HG02623 (cell line): ENCODE data around the gene CD164.
"Not testable (repeated sequence)": the region's sequence is repeated elsewhere in the genome, so short reads cannot be mapped to it uniquely, and the experiment has no call there.

ENCODE experiments used
- ATAC-seq: cut with Tn5 transposase; IDR thresholded peaks from one replicate; pipeline ENCODE4 v1.9.1; 2021; ENCODE audit warnings: moderate library complexity; ENCODE audit not compliant: unreplicated experiment

CD164 gene

DNA sequence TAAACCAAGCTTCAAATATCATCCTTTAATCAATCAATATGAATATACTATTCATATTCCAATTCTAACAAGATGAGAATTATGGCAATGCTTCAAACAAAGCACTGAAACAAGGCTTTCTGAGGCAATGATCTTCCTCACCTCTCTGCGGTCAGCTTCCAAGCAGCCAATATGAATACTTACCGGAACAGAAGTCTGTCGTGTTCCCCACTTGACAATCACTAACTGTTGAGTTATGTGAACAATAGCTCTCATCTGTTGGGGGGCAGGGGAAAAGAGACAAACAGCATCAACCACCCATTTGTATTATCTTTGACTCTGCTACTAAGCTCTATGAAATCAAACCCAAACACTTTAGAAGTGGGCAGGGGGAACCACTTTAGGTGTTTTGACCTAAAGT is 4.5 kb downstream of the CD164 start:
- ATAC-seq, result no peak

DNA sequence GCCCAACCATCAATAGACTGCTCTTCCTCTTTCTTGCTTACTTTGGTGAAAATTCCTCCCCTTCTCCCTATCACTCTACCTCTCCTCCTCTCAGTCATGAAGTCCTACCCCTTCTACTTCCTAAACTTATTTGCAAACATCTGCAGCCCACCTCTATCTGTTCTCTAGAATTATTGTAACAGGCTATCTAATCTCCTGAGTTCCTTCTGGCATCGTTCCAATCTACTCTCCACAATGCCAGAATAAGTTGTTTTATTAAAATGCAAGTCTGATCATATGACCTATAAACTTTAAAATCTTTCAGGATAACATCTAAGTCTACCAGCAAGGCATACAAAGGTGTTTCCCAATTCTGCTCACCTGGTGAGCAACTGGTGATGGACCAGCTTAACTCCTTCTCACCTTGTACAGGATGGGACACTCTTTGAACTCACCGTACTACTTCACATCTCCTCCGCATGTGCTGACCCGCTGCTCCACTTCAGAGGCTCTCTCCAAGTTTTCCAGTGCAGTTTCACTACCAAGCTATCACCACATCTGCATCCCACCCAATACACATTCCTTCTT is 7.9 kb downstream of the CD164 start:
- no peak for ATAC-seq

DNA sequence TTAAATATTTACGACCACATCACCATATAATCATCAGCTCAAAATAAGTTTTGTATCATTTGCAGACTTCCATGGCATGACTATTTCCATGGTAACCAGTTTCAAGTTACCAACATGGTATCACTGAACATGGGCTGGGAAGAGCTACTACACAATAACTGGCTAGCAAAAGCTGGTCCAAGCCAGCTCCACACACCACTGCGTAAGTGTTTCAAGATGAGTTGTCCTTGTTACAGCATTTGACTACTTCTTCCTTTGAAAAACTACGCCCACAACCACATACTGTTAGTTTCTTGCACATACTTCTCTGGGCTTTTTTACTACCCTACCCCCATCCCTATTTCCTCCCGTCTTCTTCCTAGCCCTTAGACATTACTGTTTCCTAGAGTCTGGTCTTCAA is 8.5 kb downstream of the CD164 start:
- ATAC-seq, result peak; percentile 95

DNA sequence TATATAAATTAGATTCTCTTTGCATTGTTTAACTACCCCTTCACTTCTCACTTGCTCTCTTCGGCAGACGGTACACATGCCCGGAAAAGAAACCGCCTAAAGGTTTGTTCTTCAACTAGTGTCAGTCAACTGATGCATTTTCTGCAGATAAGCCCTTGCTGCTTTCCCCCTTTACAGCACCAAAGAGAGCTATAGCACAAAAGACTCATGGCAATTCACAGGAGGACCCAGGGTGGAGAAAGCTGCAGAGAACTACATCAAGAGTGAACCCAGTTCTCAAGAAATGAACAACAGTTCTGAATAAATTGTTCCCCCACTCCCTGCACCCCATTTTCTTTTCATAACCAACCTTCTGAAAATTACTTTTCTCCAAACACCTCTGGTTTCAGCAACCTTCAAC is 8.9 kb downstream of the CD164 start:
- ATAC-seq, result peak; percentile 8

DNA sequence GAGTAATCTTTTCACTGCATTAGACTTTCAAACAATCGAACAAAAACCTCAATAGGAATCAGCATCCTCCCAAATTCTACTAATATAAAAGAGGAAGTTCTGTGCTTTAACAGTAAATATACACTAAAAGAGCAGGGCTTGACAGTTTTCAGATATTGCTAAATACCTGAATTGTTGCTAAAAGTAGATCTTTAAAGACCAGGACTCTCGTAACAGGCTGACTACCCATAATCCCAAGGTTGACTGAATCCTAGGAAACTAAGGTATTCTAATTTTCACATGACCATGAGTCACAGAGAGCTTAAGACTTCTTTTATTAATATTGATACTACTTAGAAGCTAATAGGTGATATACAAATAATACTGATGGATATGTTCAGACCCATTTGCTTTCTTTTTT is 10.1 kb downstream of the CD164 start:
- no peak for ATAC-seq

DNA sequence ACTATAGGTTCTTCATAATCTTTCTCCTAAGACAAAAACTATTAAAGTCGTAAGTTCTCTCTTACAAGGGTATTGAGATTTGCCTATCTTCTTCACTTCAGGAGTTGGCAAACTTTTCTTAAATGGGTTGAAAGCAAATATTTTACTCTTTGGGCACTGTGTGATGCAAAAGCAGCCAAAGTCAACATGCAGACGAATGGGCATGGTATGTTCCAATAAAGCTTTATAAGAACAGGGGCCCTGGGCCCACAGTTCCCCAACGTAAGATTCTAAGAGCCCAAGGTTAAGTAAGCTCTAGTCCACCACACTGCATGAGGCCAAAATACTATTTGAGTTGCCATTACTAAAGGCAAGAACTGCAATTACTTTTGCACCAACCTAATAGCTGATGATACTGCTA is 11.5 kb downstream of the CD164 start:
- no peak for ATAC-seq

DNA sequence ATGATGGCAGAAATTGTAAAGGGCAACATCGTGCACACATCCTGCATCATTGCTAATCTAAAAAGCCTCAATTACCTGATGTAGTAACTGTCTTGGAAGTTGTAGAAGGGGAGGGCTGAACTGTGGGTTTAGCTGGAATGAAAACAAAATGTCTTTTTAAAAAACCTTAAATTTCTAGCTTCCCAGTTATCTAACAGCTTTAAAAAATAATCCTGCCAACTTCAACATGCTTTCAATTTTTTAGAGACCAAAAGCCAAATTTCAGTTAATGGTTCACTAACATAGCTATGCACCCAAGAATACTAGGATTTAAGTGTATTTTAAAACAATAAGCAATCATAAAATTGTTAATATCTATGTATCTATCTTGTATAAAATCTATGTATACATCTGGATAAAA is 11.9 kb downstream of the CD164 start:
- ATAC-seq, result no peak

DNA sequence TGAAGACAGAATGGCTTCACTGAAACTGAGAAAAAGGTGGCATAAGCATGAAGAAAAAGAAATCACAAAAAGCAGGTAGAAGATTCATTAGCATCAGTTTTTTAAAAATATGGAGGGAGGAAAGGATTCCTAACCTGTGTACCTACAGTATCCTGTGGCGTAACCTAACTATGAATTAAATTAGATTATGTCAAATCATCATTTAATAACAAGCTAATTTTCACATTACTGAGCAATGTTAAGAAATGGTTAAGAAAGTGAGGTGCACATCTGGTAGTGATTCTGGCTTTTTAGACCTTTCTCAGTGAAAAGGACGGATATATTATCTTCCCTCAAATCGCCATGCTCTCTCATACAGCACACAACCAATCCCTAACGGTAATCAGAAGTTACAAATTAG is 12.5 kb downstream of the CD164 start:
- ATAC-seq, result no peak

DNA sequence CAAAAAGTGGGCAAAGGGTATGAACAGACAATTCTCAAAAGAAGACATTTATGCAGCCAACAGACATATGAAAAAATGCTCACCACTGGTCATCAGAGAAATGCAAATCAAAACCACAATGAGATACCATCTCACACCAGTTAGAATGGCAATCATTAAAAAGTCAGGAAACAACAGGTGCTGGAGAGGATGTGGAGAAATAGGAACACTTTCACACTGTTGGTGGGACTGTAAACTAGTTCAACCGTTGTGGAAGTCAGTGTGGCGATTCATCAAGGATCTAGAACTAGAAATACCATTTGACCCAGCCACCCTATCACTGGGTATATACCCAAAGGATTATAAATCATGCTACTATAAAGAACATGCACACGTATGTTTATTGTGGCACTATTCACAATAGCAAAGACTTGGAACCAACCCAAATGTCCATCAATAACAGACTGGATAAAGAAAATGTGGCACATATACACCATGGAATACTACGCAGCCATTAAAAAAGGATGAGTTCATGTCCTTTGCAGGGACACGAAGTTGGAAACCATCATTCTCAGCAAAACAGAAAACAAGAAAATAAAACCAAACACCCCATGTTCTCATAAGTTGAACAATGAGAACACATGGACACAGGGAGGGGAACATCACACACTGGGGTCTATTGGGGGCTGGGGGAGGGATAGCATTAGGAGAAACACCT is 17.7 kb downstream of the CD164 start:
- not testable (repeated sequence) for ATAC-seq

DNA sequence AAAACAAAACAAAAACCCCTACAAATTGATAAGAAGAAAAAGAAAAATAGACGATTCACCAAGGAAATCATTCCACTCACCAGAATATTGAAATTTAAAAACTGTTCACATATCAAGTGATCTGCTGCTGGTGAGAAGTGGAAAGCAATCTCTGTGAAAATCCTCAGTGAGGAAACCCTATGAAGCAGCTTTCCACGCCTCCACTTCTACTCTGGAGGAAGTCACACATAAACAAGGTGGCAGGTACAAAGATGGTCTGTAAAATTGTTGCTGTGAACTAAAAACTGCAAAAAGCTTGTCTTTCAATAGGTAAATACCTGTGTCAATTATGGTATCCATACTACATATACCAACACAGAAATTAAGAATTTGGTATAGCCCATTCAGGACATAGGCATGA is 18.5 kb downstream of the CD164 start:
- no peak for ATAC-seq

DNA sequence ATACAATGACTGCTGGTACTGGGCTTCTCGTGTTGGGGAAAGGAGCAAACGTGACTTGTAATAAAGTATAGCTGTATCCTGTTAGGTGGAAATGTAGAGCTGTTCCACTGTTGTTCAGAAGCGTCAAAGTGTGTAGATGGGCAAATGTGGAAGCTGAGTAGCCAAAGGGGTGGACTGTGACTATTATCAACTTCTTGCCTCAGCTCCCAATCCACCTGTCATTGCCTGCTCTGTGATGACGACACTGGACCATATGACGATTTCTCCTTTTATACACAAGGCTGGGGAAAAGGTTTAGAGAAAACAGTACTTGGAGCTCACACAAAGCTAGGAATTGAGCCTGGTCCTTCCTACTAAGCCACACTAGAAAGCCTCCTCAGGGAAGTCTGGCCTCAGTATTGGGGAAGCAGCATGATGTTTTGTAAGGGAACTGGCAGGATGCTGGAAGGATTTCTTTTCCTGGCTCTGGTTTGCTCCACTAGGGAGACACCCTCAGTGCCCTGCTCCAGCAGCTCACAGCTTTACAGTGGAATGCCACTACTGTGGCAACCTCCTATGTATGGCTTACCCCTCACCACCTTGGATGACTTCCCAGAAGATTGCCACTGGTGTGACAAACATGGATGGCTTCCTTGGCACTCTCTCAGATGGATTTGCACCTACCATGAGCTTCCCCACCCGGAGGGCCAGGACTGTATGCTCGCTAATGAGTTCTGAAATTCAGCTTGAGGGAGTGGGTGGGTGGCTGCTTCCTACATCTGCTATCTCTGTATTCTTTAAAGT is 20.0 kb downstream of the CD164 start:
- no peak for ATAC-seq

DNA sequence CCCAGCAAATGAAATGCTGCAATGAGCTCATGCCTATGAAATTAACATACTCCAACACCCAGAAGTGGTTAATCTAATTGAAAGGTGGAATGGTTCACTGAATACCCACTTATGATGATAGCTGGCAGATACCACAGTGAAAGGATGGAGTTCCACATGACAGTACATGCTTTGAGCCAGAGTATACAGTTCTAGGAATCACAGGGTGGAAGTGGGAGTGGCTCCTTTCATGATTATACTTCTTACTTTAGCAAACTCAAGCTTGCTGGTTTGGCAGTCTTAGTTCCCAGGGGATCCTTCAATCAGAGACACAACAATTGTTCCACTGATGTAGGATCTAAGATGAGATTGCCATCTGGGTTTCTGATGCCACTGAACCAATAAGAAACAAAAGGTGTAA is 21.5 kb downstream of the CD164 start:
- ATAC-seq, result no peak

DNA sequence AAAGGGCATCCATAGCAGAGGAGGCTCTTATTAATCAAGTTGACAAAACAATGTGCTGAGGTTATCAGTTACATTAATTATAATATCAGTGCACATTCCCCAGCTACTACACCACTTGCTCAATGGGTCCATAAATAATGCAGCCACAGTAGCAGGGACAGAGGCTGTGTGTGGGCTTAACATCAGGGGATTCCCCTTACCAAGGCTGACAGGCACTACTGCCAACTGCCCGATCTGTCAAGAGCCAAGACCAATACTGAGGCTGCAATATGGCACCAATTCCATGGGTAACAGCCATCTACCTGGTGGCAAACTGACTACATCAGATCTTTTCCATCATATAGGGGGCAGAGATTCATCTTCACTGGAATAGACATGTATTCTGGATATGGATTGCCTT is 22.0 kb downstream of the CD164 start:
- ATAC-seq, result no peak

DNA sequence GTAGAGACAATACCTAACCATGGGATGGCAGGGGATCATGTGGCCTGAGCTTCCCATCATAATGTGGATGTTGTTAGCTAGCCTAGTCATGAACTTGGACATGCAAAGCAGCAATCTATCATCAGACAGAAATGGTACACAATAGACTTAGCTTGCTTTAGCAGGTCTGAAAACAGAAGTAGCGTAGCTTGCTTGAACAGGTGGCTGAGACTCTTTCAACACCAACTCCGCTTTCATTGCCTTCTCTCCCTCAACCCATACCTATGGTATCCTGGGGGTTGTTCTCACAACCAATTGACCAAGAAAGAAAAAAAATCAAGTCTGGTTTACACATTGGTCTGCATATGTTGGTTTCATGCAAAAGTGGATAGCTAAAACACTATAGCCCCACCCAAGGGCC is 23.0 kb downstream of the CD164 start:
- no peak for ATAC-seq

DNA sequence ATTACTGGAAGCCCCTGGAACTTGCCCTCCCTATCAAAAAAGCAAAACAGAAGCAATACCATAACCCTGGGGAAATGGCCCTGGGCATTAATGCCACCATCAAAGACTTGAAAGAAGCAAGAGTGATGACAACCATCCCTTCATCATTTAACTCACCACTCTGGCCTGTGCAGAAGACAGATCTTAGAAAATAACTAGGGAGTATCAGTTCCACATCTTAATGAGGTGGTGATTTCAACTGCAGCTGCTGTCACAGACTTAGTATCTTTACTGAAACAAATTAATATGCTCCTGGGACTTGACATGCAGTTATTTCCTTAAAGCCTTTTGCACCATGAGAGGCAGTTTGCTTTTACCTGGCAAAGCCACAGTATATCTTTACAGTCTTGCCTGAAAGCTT is 24.1 kb downstream of the CD164 start:
- no peak for ATAC-seq

DNA sequence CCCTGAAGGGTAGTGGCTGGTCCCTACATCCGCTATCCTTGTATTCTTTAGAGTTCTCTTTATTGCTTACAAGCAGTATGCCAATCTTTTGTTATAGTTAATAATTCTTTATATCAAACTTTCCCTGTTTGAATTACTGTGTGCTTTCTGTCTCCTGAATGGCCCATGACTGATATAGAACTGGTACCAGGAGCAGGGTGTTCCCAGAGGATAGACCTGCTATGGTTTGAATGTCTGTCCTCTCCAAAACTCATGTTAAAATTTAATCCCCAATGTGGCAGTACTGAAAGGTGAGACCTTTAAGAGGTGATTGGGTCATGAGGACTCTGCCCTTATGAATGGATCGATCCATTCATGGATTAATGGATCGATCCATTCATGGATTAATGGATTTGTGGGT is 26.0 kb downstream of the CD164 start:
- no peak for ATAC-seq

DNA sequence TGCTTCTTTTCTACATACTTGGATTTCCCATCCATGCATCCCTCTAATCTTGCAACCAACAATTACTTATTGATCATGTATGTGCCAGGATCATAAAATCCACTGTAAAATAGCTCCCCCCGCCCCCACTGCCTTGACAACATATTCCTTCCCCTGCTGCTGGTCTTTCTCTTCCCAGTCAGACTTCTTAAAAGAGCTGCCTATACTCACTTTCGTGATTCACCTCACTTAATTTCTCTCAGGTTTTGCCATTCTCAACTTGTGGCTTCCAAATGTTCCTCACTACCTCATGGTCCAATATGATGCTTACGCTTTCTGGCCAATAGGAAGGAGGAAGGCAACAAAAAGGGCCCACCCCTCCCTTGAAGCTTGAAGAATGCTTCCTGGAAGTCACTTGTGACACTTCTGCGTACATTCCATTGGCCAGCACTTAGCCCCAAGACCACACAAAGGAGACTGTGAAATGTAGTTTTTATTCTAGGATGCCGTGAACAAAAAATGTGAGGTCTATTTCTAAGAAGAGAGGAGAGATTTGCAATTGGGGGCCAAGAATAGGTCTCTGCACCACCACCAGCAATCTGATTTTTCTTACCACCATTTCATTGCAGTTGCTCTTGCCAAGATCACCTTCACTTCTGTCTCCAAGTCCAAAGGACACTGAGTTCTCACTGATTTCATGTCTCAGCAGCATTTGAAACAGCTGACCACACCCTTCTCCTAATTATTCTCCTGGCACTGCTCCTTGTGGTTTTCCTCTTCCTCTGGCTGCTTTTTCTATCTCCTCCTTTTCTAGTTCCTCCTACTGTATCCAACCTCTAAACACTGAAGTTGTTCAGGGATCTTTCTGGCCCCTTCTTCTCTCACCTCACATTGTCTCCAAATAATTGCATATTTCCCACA is 30.8 kb downstream of the CD164 start:
- ATAC-seq, result no peak

DNA sequence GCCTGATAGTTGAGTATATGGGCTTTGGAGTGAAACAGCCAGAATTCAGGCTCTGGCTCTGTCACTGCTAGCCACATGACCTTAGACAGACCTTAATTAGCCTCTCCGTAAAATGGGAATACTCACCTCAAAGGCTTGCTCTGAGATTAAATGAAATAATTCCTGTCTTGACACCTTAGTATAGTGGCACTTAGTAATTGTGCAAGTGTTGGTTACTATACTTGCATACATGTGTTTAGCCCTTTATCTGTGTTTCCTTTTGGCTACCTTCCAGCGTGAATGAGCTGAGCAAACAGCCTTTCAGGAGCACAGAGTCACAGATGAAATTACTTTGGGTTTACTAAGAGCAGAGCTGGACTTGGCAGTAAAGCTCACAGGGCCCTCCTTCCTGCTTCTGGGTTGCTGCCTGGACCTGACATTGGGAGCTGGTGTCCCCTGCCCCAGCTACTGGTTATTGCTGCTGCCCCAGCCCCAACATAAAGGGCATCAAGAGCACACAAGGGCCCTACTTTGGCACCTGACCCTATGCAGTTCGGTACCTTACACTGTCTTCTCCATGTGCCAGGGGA is 32.8 kb downstream of the CD164 start:
- no peak for ATAC-seq

DNA sequence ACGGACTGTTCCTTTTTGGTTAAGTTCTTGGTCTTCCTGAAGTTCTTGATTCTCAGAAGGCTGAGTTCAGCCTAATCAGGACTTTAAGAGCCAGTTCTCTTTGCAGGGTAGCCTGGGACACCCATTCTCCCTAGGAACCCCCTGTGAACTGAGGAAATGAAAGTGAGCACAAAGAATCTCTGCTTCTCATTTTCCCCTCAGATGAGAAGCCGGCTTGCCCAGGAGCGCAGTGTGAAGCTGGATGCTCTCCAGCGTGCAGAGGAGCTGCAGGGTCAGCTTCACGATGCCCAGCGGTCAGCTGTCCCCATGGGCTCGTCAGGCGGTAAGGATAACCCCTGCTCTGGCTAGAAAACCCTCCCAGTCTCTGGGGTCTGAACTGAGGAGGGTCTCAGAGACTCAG is 34.0 kb downstream of the CD164 start:
- ATAC-seq, result no peak

DNA sequence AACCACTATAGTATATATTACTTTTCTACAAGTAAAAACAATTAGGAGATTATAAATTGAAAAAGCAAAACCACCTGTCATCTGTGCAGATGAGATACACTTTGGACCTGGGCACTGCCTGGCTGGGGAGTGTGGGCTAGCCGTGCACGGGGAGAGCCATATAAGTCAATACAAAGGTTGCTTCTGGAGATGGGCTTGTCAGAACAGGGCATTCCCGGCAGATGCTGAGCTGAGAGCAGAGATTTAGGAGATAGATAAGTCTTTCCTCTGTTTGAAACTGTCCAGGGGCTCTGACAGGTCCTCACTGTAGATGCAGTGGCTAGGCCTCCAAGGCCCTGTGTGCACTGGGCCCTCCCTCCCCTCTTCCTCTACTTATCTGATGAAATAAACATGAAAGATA is 34.5 kb downstream of the CD164 start:
- no peak for ATAC-seq

DNA sequence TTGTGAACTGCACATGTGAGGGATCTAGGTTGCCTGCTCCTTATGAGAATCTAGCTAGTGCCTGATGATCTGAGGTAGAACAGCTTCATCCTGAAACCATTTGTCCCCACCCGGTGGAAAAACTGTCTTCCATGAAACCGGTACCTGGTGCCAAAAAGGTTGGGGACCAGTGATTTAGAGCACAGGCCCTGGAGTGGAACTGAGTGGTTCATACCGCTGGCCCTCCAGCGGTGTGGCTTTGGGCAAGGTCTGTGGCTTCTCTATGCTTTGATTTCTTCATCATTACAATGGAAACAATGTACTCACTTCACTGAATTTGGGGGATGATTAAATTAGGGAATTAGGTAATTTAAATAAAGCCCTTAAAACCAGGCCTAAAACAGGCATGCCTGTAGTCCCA is 36.3 kb downstream of the CD164 start:
- ATAC-seq, result no peak
